NCI-H226 (cell line): Measurements from ENCODE around the gene OR6C4.
"Not testable (repeated sequence)": the region's sequence is repeated elsewhere in the genome, so short reads cannot be mapped to it uniquely, and the experiment has no call there.

Source experiments
- DNase-seq: peaks from one replicate; pipeline ENCODE4 v3.0.0-alpha.2; 2015

OR6C4 gene

DNA sequence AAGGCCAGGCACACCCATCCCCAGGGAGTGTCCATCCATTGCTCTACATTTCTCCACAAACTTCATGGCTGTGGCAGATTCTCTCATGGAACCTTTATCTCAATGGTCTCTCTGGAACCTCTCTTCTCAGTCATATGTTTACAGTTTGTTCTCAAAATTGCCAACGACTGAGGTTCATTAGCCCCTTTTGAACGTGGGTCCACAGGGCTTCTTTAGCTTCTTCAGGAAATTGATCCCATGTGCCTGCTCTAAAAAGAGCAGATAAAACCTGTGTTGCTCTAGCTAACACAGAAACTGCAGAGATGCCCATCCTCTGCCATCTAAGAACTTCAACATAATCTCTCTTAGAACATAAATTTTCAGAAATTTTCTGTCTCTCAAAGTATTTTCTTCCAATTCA, at the start of gene OR6C4:
TSS of gene OR6C4 (plus strand) at position 301 of the 400 bp plus-strand sequence. CDS start 1,625 bp downstream, outside the sequence.
- DNase-seq: no peak

DNA sequence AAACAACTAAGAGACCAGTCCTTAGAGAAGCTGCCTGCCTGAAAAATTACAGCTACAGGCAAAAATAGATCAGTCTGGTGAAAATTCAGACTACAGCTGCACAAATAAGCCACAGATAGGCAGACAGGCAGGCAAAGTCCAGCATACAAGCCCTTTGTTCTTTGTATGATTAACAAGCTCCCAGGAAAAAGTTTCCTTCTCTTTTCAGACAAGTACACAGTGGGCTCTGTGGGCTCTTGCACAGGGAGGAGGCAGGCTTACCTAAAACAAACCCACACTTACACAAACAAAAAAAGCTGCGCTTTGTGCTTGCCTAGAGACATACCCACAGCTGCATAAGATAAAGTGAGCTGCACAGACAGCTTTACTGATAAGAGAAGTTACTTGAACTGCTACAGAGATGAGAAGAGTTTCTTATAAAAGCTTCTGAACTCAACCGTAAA, 49.6 kb upstream of the OR6C4 start:
- DNase-seq: no peak

DNA sequence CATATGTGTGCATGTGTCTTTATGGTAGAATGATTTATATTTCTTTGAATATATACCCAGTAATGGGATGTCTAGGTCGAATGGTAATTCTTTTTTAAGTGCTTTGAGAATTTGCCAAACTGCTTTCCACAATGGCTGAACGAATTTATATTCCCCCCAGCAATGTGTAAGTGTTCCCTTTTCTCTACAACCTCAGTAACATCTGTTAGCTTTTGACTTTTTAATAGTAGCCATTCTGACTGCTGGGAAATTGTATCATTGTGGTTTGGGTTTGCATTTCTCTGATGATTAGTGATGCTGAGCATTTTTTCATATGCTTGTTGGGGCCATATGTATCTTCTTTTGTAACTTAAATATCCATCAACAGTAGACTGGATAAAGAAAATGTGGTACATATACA, 47.8 kb upstream of the OR6C4 start:
- DNase-seq: no peak

DNA sequence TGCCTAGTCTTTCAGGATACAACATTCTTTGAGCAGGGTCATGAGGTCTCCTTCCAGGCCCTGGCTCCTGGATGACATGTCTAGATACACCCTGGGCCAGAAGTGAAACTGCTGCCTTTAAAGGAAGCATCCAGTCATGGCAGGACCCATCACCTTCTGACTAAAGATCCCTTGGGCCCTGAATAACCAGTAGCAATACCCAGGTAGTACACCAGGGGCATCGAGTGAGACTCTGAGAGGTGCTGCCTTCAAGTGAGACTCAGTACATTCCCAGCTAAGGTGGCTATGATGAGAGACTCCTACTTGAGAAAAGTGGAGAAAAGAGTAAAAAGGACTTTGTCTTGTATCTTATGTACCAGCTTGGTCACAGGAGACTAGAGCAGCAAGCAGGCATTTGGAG, 33.7 kb upstream of the OR6C4 start:
- no peak for DNase-seq

DNA sequence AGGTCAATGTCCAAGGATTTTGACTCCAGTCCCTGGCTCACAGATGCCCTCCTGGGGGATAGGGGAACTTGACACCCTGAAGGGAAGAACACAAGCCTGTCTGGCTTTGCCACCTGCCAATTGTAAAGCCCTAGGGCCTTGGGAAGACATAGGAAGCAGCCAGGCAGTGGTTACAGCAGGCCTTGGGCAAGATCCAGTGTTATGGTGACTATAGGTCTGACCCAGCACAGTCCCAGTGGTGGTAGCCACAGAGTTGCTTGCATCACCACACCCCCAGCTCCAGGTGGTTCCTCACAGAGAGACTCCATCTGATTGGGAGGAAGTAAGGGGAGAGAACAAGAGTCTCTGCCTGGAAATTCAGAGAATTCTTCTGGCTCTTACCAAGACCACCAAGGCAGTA, 33.0 kb upstream of the OR6C4 start:
- DNase-seq: no peak

DNA sequence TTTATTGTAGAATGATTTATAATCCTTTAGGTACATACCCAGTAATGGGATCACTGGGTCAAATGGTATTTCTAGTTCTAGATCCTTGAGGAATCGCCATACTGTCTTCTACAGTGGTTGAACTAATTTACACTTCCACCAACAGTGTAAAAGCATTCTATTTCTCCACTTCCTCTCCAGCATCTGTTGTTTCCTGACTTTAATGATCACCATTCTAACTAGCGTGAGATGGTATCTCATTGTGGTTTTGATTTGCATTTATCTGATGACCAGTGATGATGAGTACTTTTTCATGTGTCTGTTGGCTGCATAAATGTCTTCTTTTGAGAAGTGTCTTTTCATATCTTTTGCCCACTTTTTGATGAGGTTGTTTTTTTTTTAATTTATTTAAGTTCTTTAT, 1.2 kb upstream of the OR6C4 start:
- DNase-seq: not testable (repeated sequence)

DNA sequence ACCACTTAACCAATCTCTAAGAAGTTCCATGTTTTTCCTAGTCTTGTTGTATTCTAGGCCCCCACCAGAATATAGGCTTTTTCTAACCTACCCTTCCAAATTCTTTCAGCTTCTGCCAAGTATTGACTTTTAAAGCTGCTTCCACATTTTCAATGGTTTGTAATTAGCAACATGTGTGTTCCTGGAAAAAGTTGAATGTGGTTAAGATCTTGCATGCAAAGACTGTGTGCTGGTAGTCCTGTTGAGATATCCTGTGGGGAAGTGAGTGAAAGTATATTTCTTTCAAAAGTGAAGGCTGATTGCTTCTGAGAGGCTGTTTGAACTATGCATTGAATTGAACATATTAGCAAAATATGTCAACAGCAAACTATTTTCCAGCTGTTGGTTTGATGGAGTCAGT, 646 bp upstream of the OR6C4 start:
- DNase-seq: no peak

DNA sequence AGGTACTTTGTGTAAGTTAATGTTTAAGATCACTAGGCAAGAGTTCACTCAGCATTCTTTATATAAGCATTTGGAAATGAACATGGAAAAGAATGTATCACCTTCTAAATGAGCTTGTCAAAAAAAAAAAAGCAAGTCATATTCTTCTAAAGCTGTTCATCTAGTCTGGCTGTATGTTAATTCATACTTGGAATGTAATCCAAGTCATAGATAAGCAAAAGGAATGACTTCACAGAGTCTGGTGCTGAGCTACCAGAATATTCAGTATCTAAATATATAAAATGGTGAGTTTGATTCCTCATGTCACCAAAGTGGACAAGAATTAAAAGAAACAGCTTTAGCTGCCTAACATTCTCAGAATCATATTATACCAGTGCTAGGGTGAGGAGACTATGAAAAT, 4.9 kb downstream of the OR6C4 start:
- DNase-seq: no peak

DNA sequence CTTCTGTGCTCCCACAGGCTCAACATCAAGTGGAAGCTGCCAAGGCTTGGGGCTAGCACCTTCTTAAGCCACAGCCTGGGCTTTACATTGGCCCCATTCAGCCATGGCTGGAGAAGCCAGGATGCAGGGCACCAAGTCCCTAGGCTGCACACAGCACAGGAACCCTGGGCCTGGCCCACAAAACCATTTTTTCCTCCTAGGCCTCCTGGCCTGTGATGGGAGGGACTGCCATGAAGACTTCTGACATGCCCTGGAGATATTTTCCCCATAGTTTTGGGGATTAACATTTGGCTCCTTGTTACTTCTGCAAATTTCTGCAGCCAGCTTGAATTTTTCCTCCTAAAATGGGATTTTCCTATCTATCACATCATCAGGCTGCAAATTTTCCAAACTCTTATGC, 20.7 kb downstream of the OR6C4 start:
- not testable (repeated sequence) for DNase-seq

DNA sequence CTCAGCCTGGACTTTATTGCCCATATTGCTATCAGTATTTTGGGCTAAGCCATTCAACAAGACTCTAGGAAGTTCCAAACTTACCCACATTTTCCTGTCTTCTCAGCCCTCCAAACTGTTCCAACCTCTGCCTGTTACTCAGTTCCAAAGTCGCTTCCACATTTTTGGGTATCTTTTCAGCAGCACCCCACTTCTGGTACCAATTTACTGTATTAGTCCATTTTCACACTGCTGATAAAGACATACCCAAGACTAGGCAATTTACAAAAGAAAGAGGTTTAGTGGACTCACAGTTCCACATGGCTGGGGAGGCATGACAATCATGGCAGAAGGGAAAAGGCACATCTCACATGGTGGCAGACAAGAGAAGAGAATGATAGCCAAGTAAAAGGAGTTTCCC, 21.3 kb downstream of the OR6C4 start:
- DNase-seq: not testable (repeated sequence)

DNA sequence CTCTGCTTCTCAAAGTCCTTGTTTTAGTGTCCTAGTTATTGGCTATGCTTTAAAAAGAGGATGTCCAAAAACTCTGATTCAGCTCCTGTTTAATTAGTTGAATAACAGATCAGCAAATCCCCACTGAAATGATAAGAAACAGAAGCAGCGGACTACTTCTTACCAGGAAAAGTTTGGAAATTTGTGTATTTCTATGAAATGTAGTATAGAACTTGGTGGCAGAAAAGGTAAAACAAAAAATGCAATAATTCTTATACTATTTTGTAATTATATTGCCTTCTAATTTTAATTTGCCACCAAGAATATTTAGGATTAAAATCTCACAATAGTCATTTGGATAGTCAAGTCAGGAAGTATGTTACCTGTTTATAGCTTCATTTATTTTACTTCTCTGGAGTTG, 22.8 kb downstream of the OR6C4 start, which contains the start of gene OR2AP1:
TSS of gene OR2AP1 (plus strand) at position 301 of the 400 bp plus-strand sequence. CDS start 1,947 bp downstream, outside the sequence.
- DNase-seq: no peak

DNA sequence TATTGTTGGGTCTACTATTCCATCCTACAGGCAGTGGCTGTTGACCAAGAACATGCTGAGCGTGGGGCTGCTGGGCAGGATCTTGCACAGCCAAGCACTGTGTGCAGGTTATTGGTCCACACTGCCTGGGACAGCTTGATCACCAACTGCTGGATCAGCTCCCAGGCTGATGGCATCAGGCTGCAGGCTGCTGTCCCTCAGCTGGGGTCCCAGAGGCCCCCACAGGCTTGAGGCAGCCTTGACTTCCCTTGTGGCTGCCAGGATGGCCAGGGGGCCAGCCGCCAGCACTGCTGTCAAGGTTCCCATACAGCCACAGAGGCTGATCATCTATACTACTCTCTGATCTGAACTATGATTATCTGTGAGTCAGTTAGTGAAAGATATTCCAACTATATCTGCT, 32.7 kb downstream of the OR6C4 start:
- no peak for DNase-seq

DNA sequence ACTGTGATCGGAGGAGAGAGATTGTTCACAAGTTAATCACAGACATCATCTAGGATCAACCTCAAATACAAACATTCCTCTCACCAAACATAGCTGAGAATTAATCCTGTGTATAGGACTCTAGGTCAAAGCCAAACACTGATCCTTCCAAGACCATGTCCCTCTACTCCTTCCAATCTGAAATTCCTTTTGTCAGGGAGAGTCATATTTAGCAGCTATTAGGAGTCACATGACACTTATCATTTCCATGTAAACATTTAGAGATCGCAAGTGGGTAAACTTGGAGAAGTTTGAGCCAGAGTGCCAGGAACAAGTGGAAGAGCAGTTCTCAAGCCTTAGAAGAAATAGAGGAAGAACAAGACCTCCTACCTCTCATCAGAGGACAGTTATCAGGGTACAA, 36.4 kb downstream of the OR6C4 start:
- no peak for DNase-seq

DNA sequence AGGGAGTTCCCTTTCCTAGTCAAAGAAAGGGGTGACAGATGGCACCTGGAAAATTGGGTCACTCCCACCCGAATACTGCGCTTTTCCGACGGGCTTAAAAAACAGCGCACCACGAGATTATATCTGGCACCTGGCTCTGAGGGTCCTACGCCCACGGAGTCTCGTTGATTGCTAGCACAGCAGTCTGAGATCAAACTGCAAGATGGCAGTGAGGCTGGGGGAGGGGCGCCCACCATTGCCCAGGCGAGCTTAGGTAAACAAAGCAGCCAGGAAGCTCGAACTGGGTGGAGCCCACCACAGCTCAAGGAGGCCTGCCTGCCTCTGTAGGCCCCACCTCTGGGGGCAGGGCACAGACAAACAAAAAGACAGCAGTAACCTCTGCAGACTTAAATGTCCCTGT, 40.8 kb downstream of the OR6C4 start:
- not testable (repeated sequence) for DNase-seq
